Hepatocyte (in vitro differentiated cells): ENCODE measurements around the gene SLC29A2.

Source experiments
- EZH2 ChIP-seq: fragments of 200-600 bp; sonication (generic); IDR thresholded peaks from 2 replicates; pipeline ENCODE4 v1.6.1; 2016; ENCODE audit warnings: antibody characterized with exemption, mild to moderate bottlenecking, borderline replicate concordance
- EZH2phosphoT487 ChIP-seq: fragments of 200-600 bp; sonication (generic); IDR thresholded peaks from one replicate; pipeline ENCODE4 v1.6.1; 2018; ENCODE audit warnings: antibody characterized with exemption, mild to moderate bottlenecking, low read depth, moderate library complexity; ENCODE audit not compliant: unreplicated experiment, severe bottlenecking

DNA sequence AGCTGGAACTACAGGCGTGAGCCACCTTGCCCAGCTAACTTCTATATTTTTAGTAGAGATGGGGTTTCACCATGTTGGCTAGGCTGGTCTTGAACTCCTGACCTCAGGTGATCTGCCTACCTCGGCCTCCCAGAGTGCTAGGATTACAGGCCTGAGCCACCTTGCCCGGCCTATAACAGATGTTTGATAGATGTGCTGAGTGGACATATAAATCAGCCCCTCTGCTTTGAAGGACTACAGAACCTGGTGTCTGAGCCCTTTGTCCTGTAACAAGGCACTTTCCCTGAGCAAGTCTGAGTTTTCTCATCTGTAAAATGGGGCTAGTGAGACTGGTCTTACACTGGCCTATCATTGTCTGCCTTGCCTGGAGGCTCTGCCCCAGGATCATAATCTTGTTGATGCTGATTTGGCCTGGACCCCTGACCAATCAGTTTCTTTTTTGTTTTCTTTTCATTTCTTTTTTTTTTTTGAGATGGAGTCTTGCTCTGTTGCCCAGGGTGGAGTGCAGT is 42.3 kb downstream of the SLC29A2 start:
- no peak for TF ChIP-seq EZH2phosphoT487
- no peak for TF ChIP-seq EZH2
